Brain microvascular endothelial cell (primary cell): Measurements from ENCODE around the gene GNAO1.

Experiments used
- DNase-seq: peaks from one replicate; pipeline ENCODE4 v3.0.0-alpha.2; 2020
- H3K27ac ChIP-seq: fragments of 250-450 bp; sonication (Bioruptor Pico); 2 replicates; pipeline ENCODE4 v1.5.1; 2020; ENCODE audit warnings: mild to moderate bottlenecking, moderate library complexity
- H3K27me3 ChIP-seq: fragments of 250-450 bp; sonication (Bioruptor Pico); replicated peaks from 2 replicates; pipeline ENCODE4 v1.5.1; 2020; ENCODE audit warnings: mild to moderate bottlenecking
- H3K36me3 ChIP-seq: fragments of 250-450 bp; sonication (Bioruptor Pico); replicated peaks from 2 replicates; pipeline ENCODE4 v1.5.1; 2020; ENCODE audit warnings: mild to moderate bottlenecking
- H3K4me3 ChIP-seq: 2 replicates; pipeline ENCODE4 v1.5.1; 2011; ENCODE audit warnings: low read depth, mild to moderate bottlenecking, control low read depth, low read length, moderate library complexity
- in situ Hi-C: cut with HindIII; loops from 2 replicates; pipeline ENCODE4 v1.10.0; 2017; ENCODE audit warnings: low sequenced_read_pairs, low pct_ligation_motif_present
- TF ChIP-seq, protein P1 (sequence below): IDR thresholded peaks from 2 replicates; pipeline ENCODE4 v1.5.1; 2011; ENCODE audit warnings: low read depth, mild to moderate bottlenecking, moderate library complexity, low read length, control low read depth, inconsistent platforms; ENCODE audit errors: missing control alignments

Gene GNAO1

GRCh38 chr16:56191156-56191815, at the start of gene GNAO1:
GNAO1 (plus strand) TSS chr16:56191489; CDS start chr16:56192236, 747 bp downstream.
- in situ Hi-C loops: no loop called here
- peak; percentile 7 for DNase-seq
- no peak within 1 kb of the TSS for H3K27ac ChIP-seq
- TF ChIP-seq, protein P1, sequence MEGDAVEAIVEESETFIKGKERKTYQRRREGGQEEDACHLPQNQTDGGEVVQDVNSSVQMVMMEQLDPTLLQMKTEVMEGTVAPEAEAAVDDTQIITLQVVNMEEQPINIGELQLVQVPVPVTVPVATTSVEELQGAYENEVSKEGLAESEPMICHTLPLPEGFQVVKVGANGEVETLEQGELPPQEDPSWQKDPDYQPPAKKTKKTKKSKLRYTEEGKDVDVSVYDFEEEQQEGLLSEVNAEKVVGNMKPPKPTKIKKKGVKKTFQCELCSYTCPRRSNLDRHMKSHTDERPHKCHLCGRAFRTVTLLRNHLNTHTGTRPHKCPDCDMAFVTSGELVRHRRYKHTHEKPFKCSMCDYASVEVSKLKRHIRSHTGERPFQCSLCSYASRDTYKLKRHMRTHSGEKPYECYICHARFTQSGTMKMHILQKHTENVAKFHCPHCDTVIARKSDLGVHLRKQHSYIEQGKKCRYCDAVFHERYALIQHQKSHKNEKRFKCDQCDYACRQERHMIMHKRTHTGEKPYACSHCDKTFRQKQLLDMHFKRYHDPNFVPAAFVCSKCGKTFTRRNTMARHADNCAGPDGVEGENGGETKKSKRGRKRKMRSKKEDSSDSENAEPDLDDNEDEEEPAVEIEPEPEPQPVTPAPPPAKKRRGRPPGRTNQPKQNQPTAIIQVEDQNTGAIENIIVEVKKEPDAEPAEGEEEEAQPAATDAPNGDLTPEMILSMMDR: no peak
- H3K4me3 ChIP-seq: peak within 1 kb of the TSS; percentile 49
- H3K36me3 ChIP-seq: no peaks in the 10 kb centered on the region
- H3K27me3 ChIP-seq: peaks cover 64% of the 10 kb centered on the region

GRCh38 chr16:56143666-56144065, 47.6 kb upstream of the GNAO1 start:
- TF ChIP-seq, protein P1: no peak
- in situ Hi-C loops: no loop called here

GRCh38 chr16:56145369-56145768, 45.9 kb upstream of the GNAO1 start:
- TF ChIP-seq, protein P1: no peak
- H3K4me3 ChIP-seq: no peak overlapping the region
- H3K36me3 ChIP-seq: no peaks in the 10 kb centered on the region
- H3K27me3 ChIP-seq: no peaks in the 10 kb centered on the region
- no peak for DNase-seq
- H3K27ac ChIP-seq: no peak overlapping the region
- in situ Hi-C loops: no loop called here

More at GRCh38 chr16:56143666-56144065, 47.6 kb upstream of the GNAO1 start:
- H3K27ac ChIP-seq: no peak overlapping the region
- DNase-seq: no peak
- H3K27me3 ChIP-seq: no peaks in the 10 kb centered on the region
- no peak overlapping the region for H3K4me3 ChIP-seq
- no peaks in the 10 kb centered on the region for H3K36me3 ChIP-seq

GRCh38 chr16:56151621-56152020, 39.7 kb upstream of the GNAO1 start:
- in situ Hi-C loops: no loop called here
- Histone ChIP-seq H3K27me3 (no peaks in the 10 kb centered on the region), H3K27ac (no peak overlapping the region), H3K4me3 (no peak overlapping the region), H3K36me3 (no peaks in the 10 kb centered on the region)
- TF ChIP-seq, protein P1: no peak
- DNase-seq: no peak

- no peak overlapping the region for H3K27ac ChIP-seq
- TF ChIP-seq, protein P1: no peak
- H3K36me3 ChIP-seq: no peaks in the 10 kb centered on the region
- no peak for DNase-seq
- in situ Hi-C loops: no loop called here
- H3K4me3 ChIP-seq: no peak overlapping the region
- H3K27me3 ChIP-seq: no peaks in the 10 kb centered on the region
Measured at GRCh38 chr16:56161658-56162057, 29.6 kb upstream of the GNAO1 start.

DNA sequence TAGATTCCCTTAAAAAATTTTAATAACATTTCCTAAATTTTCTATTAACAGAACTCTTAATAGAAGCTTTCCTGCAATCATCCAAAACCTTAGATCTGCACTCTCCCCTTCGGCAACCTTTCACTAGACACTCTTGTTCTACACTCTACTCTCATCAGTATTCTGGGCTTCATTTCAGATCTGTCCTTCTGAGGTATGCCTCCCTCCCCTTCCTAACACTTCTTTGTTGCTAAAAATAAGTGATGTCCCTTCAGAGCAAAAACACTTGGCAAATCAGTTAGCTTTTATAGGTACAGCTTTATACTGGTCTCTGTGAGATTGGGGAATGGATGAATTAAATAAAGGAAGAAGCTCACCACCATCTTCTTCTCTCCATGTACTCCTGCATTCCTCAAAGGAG, 28.2 kb upstream of the GNAO1 start:
- in situ Hi-C loops: no loop called here
- TF ChIP-seq, protein P1: no peak
- Histone ChIP-seq H3K27ac (no peak overlapping the region), H3K4me3 (no peak overlapping the region), H3K36me3 (no peaks in the 10 kb centered on the region), H3K27me3 (no peaks in the 10 kb centered on the region)
- DNase-seq: no peak
